Heart right ventricle (tissue), 16 donors: Measurements from ENCODE around the gene MRGPRF. TPM values are rescaled to one million over a fixed set of nuclear protein-coding genes. Genes with fewer than 3 reads are reported as not detected.

ENCODE experiments used
- ATAC-seq, 8 donors: fragments of 200-7000 bp; cut with Tn5 transposase; one replicate each; pipeline ENCODE4 v1.9.1; 2020; ENCODE audit warnings: mild to moderate bottlenecking in 8 of 8, moderate library complexity in 8 of 8, moderate number of reproducible peaks in 1 of 8
- DNase-seq, 2 donors: peaks; one replicate each; pipeline ENCODE4 v3.0.0-alpha.2; 2020
- H3K27ac ChIP-seq, 10 donors: fragments of 200-600 bp; sonication (generic) in 2 of 10; one replicate each; pipeline versions ENCODE4 v1.5.0 to v1.8.0; 2020 to 2022; ENCODE audit warnings: mild to moderate bottlenecking in 3 of 10
- H3K27me3 ChIP-seq, 7 donors: fragments of 200-600 bp; one replicate each; pipeline ENCODE4 v1.8.0; 2021 to 2022; ENCODE audit warnings: mild to moderate bottlenecking in 2 of 7
- H3K36me3 ChIP-seq, 9 donors: fragments of 200-600 bp; sonication (generic) in 1 of 9; one replicate each; pipeline versions ENCODE4 v1.5.0 to v1.8.0; 2020 to 2022; ENCODE audit warnings: mild to moderate bottlenecking in 2 of 9
- H3K4me1 ChIP-seq, 9 donors: fragments of 200-600 bp; sonication (generic) in 1 of 9; one replicate each; pipeline versions ENCODE4 v1.5.0 to v1.8.0; 2020 to 2022; ENCODE audit warnings: mild to moderate bottlenecking in 4 of 9
- H3K4me3 ChIP-seq, 10 donors: fragments of 200-600 bp; sonication (generic) in 2 of 10; one replicate each; pipeline versions ENCODE4 v1.5.0 to v1.8.0; 2020 to 2022; ENCODE audit warnings: mild to moderate bottlenecking in 7 of 10, moderate library complexity in 2 of 10
- H3K9me3 ChIP-seq, 11 donors: fragments of 200-600 bp in 10 of 11; sonication (generic) in 2 of 11; one replicate each; pipeline versions ENCODE4 v1.5.0 to v1.8.0; 2013 to 2022; ENCODE audit warnings: mild to moderate bottlenecking in 2 of 11, control low read depth in 1 of 11, moderate library complexity in 1 of 11
- WGBS, 2 donors: extraction: QIAGEN DNeasy Blood & Tissue Kit; methylation state at CpG; one replicate each; pipeline ENCODE4 v1.1.7; 2013; ENCODE audit warnings: inconsistent platforms in 1 of 2; 5-methylcytosine and 5-hydroxymethylcytosine counted together
- intact Hi-C, 10 donors: fragments of 100-400 bp; cut with DNase I; formaldehyde crosslinking; loops; one replicate each; pipeline versions ENCODE4 v1.11.1 to v1.14.2; 2022
- polyA plus RNA-seq, 2 donors: library from polyadenylated mRNA; stranded (reverse); fragments of 200-250 nt; gene quantifications; one replicate each; pipeline ENCODE4 v1.2.3, GENCODE V29; 2013
- total RNA-seq, 10 donors: library from RNA; stranded (reverse); fragmentation: NEBNext Ultra II Directional in 3 of 10; extraction: Animal tissue kit (Norgen Biotek cat#: 25700) in 3 of 10; gene quantifications; one replicate each; pipeline versions ENCODE4 v1.2.1 to v1.2.4, GENCODE V29; 2021 to 2023
- TF ChIP-seq, protein P1 (sequence below), 9 donors: fragments of 200-600 bp; sonication (generic) in 2 of 9; IDR thresholded peaks; one replicate each; pipeline versions ENCODE4 v1.5.0 to v1.8.0; 2021 to 2022; ENCODE audit warnings: antibody characterized with exemption in 9 of 9, mild to moderate bottlenecking in 5 of 9, moderate library complexity in 1 of 9
- donor health status: Arrhythmogenic right ventricular cardiomyopathy.
- donor health status: ischemic (EF 13 %, LVEDD 7.1; RV severe dilation, severe dysfunction).
- donor health status: healthy with polysubstance abuse.
- donor health status: DM: no; HTN: yes; CAD: no.
- donor health status: DM: no; HTN: no; CAD: no.
- donor health status: ischemic (EF 25% LVEDD 6.9; RV normal size, moderate dysfunction).
- donor health status: ischemic (EF 25% LVEDD 5.7; RV mildly dilated, moderate dysfunction).
- donor health status: healthy.
- donor health status: DM: yes; HTN: yes; CAD: no.
- donor health status: Ischemic cardiomyopathy.
- donor health status: ischemic (EF 35%, LVEDD 5.7; RV mildly dilated, moderate dysfunction).
- donor health status: nonischemic (EF 11% LVEDD 7.7; RV severe dilation, severe dysfunction).
- donor health status: DM: yes; HTN: yes; CAD: no.
- donor health status: PGD.
- donor health status: ischemic (EF 29% LVEDD 5.4; RV normal size, mild dysfunction).
- donor health status: nonischemic (EF 23%, LVEDD 6.1; RV moderate dilation, normal function).

The MRGPRF gene
- total and polyA plus RNA-seq, 12 donors = 0.98 to 10.7 (median 2.4) TPM

DNA sequence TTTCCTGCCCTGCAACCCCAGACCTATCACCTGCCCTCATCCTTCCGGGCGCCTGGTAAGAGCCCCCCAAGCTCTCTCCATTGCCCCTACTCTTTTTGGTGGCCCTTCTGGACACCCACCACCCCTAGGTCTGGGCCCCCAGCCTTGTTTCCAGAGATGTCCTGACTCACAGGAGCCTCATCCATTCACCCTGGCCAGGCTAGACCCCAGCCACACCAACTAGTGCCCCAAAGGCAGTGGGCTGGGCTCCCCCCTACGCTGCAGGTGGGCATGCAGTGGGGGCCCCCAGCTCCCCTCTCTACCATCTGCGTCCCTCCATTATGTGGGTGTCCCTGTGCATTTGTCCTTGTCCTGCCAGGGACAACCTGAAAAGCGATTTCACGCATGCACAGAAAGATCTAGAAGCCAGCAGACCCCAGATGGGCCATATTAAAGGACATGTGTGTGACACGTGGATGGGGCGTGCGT is 1.4 kb downstream of the MRGPRF start:
- intact Hi-C loops = no loop called here
- Histone ChIP-seq H3K27me3 (peaks cover 0 to 54% (median 35%) of the 10 kb centered on the region in 7 donors), H3K9me3 (no peaks in the 10 kb centered on the region), H3K4me1 (peaks cover 5 to 69% (median 45%) of the 10 kb centered on the region in 9 donors), H3K36me3 (no peaks in the 10 kb centered on the region), H3K4me3 (peak overlapping the region in 9 of 10 donors; percentile 33 to 55 (median 53)), H3K27ac (peak overlapping the region in 9 of 10 donors; percentile 35 to 86 (median 78))
- ATAC-seq (no peak), DNase-seq (no peak)
- TF ChIP-seq, protein P1, sequence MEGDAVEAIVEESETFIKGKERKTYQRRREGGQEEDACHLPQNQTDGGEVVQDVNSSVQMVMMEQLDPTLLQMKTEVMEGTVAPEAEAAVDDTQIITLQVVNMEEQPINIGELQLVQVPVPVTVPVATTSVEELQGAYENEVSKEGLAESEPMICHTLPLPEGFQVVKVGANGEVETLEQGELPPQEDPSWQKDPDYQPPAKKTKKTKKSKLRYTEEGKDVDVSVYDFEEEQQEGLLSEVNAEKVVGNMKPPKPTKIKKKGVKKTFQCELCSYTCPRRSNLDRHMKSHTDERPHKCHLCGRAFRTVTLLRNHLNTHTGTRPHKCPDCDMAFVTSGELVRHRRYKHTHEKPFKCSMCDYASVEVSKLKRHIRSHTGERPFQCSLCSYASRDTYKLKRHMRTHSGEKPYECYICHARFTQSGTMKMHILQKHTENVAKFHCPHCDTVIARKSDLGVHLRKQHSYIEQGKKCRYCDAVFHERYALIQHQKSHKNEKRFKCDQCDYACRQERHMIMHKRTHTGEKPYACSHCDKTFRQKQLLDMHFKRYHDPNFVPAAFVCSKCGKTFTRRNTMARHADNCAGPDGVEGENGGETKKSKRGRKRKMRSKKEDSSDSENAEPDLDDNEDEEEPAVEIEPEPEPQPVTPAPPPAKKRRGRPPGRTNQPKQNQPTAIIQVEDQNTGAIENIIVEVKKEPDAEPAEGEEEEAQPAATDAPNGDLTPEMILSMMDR (IDR thresholded peaks at IDR 0.05) = no peak
- WGBS, 2 donors = 76 to 79% methylated on average over 9 of the region's 9 CpGs

GRCh38 chr11:69010964-69011623 is 2.0 kb downstream of the MRGPRF start:
- H3K4me1 ChIP-seq = peaks cover 5 to 69% (median 45%) of the 10 kb centered on the region in 9 donors
- DNase-seq (peak; percentile 58 to 77), ATAC-seq (peak; percentile 23 to 70 (median 62))
- peak overlapping the region in 9 of 10 donors; percentile 40 to 86 (median 72) for H3K27ac ChIP-seq
- TF ChIP-seq, protein P1 (IDR thresholded peaks at IDR 0.05) = no peak
- WGBS, 2 donors = 15% methylated on average over 42 to 43 of the region's 43 CpGs
- H3K9me3 ChIP-seq = no peaks in the 10 kb centered on the region
- H3K4me3 ChIP-seq = peak overlapping the region; percentile 12 to 55 (median 51)
- H3K27me3 ChIP-seq = peaks cover 0 to 54% (median 35%) of the 10 kb centered on the region in 7 donors
- no peaks in the 10 kb centered on the region for H3K36me3 ChIP-seq
- intact Hi-C loops = no loop called here

GRCh38 chr11:69010361-69010891 is 2.6 kb downstream of the MRGPRF start:
- H3K27ac ChIP-seq = peak overlapping the region in 9 of 10 donors; percentile 45 to 83 (median 62)
- intact Hi-C loops = no loop called here
- H3K4me1 ChIP-seq = peaks cover 5 to 69% (median 45%) of the 10 kb centered on the region in 9 donors
- WGBS, 2 donors = 28 to 40% methylated on average over 9 of the region's 9 CpGs
- no peaks in the 10 kb centered on the region for H3K9me3 ChIP-seq
- no peak for DNase-seq
- TF ChIP-seq, protein P1 (IDR thresholded peaks at IDR 0.05) = no peak
- peak overlapping the region; percentile 12 to 55 (median 51) for H3K4me3 ChIP-seq
- no peak for ATAC-seq
- peaks cover 0 to 49% (median 32%) of the 10 kb centered on the region in 7 donors for H3K27me3 ChIP-seq
- H3K36me3 ChIP-seq = peaks cover 0 to 3% (median 0%) of the 10 kb centered on the region in 9 donors

- peak overlapping the region in 8 of 10 donors; percentile 50 to 83 (median 67) for H3K27ac ChIP-seq
- no peaks in the 10 kb centered on the region for H3K9me3 ChIP-seq
- peaks cover 0 to 9% (median 0%) of the 10 kb centered on the region in 9 donors for H3K36me3 ChIP-seq
- WGBS, 2 donors = 56 to 71% methylated on average over 16 of the region's 16 CpGs
- ATAC-seq (no peak), DNase-seq (no peak)
- H3K4me1 ChIP-seq = peaks cover 5 to 65% (median 41%) of the 10 kb centered on the region in 9 donors
- intact Hi-C loops = no loop called here
- TF ChIP-seq, protein P1 (IDR thresholded peaks at IDR 0.05) = no peak
- H3K27me3 ChIP-seq = peaks cover 0 to 47% (median 32%) of the 10 kb centered on the region in 7 donors
- peak overlapping the region in 1 of 10 donors; percentile 53 for H3K4me3 ChIP-seq
Observed at GRCh38 chr11:69009441-69010211, 3.4 kb downstream of the MRGPRF start.
